ENCODE results near the gene PSMC4. TPM values are rescaled to one million over a fixed set of nuclear protein-coding genes. Genes with fewer than 3 reads are reported as not detected.

The PSMC4 gene
- total RNA-seq, 1 experiment from 2014 or later: 120 TPM

- TF ChIP-seq ZBTB33 (IDR thresholded peaks at IDR 0.05; ENCODE audit: extremely low read depth, insufficient replicate concordance, low read length): no peak
- no peak for TF ChIP-seq YY1 (IDR thresholded peaks at IDR 0.05; ENCODE audit: extremely low read depth, insufficient replicate concordance, low read depth, low read length)
- TF ChIP-seq SRF (IDR thresholded peaks at IDR 0.05; ENCODE audit: low read depth): no peak
- no peak for TF ChIP-seq POLR2A (IDR thresholded peaks at IDR 0.05; ENCODE audit: borderline replicate concordance, extremely low read depth, insufficient read depth, insufficient read length)
Measured at GRCh38 chr19:39936622-39937021, 34.3 kb upstream of the PSMC4 start (continued).

GRCh38 chr19:39937094-39937720 lies 33.8 kb upstream of the PSMC4 start:
- no peaks in the 10 kb centered on the region for H3K9me3 ChIP-seq (ENCODE audit: control insufficient read depth in 1 of 2, insufficient read depth in 1 of 2, low read depth in 1 of 2, low read length in 2 of 2)
- no peak overlapping the region for H3K4me3 ChIP-seq (replicated peaks in 1 of 2; ENCODE audit: low read depth in 1 of 2, low read length in 2 of 2)
- no peaks in the 10 kb centered on the region for H4K20me1 ChIP-seq (ENCODE audit: insufficient read depth)
- POLR2A ChIA-PET: no interaction called here
- DNase-seq (ENCODE audit: low read depth, low spot score): no peak
- BruUV-seq (replicated peaks): no TSS peak
- no peak for ATAC-seq
- no peak for TF ChIP-seq EGR1 (IDR thresholded peaks at IDR 0.05; ENCODE audit: low read depth)
- TF ChIP-seq MAX (IDR thresholded peaks at IDR 0.05): no peak
- TF ChIP-seq CEBPB (IDR thresholded peaks at IDR 0.05; ENCODE audit: low read depth): no peak
- TF ChIP-seq JUND (IDR thresholded peaks at IDR 0.05): no peak
- no peak for TF ChIP-seq EZH2 (IDR thresholded peaks at IDR 0.05)
- no peak for TF ChIP-seq ZBTB33 (IDR thresholded peaks at IDR 0.05; ENCODE audit: extremely low read depth, insufficient replicate concordance, low read length)
- TF ChIP-seq SP1 (IDR thresholded peaks at IDR 0.05; ENCODE audit: low read depth): no peak
- TF ChIP-seq SRF (IDR thresholded peaks at IDR 0.05; ENCODE audit: low read depth): no peak
- no peak for TF ChIP-seq CBX3 (IDR thresholded peaks at IDR 0.05; ENCODE audit: low read depth)
- TF ChIP-seq YY1 (IDR thresholded peaks at IDR 0.05; ENCODE audit: extremely low read depth, insufficient replicate concordance, low read depth, low read length): no peak
- TF ChIP-seq POLR2AphosphoS5 (IDR thresholded peaks at IDR 0.05; ENCODE audit: low read depth, low read length): no peak
- no peak for TF ChIP-seq ZNF274 (IDR thresholded peaks at IDR 0.05; ENCODE audit: low read depth, low read length)
- no peak for TF ChIP-seq TCF7L2 (IDR thresholded peaks at IDR 0.05; ENCODE audit: borderline replicate concordance, extremely low read depth, insufficient read depth, insufficient read length)
- TF ChIP-seq ELF1 (IDR thresholded peaks at IDR 0.05; ENCODE audit: borderline replicate concordance, low read depth): no peak
- H2AFZ ChIP-seq (ENCODE audit: low read depth, low read length, poor library complexity, severe bottlenecking): no peak overlapping the region
- no peak overlapping the region for H3K4me2 ChIP-seq (ENCODE audit: low read length)
- intact Hi-C loops (cut with micrococcal nuclease): no loop called here
- no peaks in the 10 kb centered on the region for H3K27me3 ChIP-seq (ENCODE audit: insufficient read depth, low read length)
- H3K36me3 ChIP-seq (ENCODE audit: control insufficient read depth in 1 of 2, insufficient read depth in 2 of 2, low read length in 2 of 2): no peaks in the 10 kb centered on the region
- no peak overlapping the region for H3K9ac ChIP-seq (ENCODE audit: low read length)
- RAD21 ChIA-PET (ENCODE audit: low non-redundant PET in 1 of 2, low total read pairs in 2 of 2, uncharacterized antibody in 2 of 2, unreplicated experiment in 2 of 2): no interaction called here
- CTCF ChIA-PET: no interaction called here
- H3K79me2 ChIP-seq (ENCODE audit: insufficient read depth, low read length): no peaks in the 10 kb centered on the region
- H3K9me2 ChIP-seq (ENCODE audit: insufficient read depth): no peaks in the 10 kb centered on the region
- no peak overlapping the region for H3K27ac ChIP-seq (ENCODE audit: low read depth, low read length)
- peaks cover 0 to 6% of the 10 kb centered on the region in 2 experiments; a peak in 1 of 4 replicates for H3K4me1 ChIP-seq (ENCODE audit: control insufficient read depth in 1 of 2, insufficient read depth in 2 of 2, low read length in 2 of 2)

Data from HCT116 (cell line).